HG02840 (cell line): Measurements from ENCODE around the gene SHBG.
"Not testable (repeated sequence)": the region's sequence is repeated elsewhere in the genome, so short reads cannot be mapped to it uniquely, and the experiment has no call there.

Experiments
- ATAC-seq: cut with Tn5 transposase; IDR thresholded peaks from one replicate; pipeline ENCODE4 v1.9.1; 2021; ENCODE audit warnings: mild to moderate bottlenecking, moderate library complexity, moderate number of reproducible peaks; ENCODE audit not compliant: unreplicated experiment, low FRiP score

Gene SHBG

GRCh38 chr17:7629939-7630571 is at the start of gene SHBG:
TSS of gene SHBG (plus strand) at chr17:7630135. CDS start at chr17:7630173, 38 bp downstream.
- no peak for ATAC-seq

- ATAC-seq = no peak
Measured at GRCh38 chr17:7580604-7581575, 49.0 kb upstream of the SHBG start.

- ATAC-seq = no peak
Measured at GRCh38 chr17:7582396-7583252, 47.3 kb upstream of the SHBG start.

GRCh38 chr17:7583253-7584109 is 46.5 kb upstream of the SHBG start, which contains the start of gene MPDU1:
TSS of gene MPDU1 (plus strand) at chr17:7583852. CDS start at chr17:7583863, 11 bp downstream.
- ATAC-seq = peak; percentile 66

GRCh38 chr17:7586673-7587419 is 43.1 kb upstream of the SHBG start:
- no peak for ATAC-seq

- no peak for ATAC-seq
Measured at GRCh38 chr17:7587420-7588151, 42.3 kb upstream of the SHBG start.

GRCh38 chr17:7588553-7589203 is 41.3 kb upstream of the SHBG start:
- ATAC-seq = no peak

- ATAC-seq = no peak
Measured at GRCh38 chr17:7589204-7589868, 40.6 kb upstream of the SHBG start.

- ATAC-seq = no peak
Measured at GRCh38 chr17:7589891-7590691, 39.8 kb upstream of the SHBG start, which contains the start of gene SOX15. TSS of gene SOX15 (minus strand) at chr17:7590094. CDS start at chr17:7589676, 418 bp downstream.

- ATAC-seq = no peak
Measured at GRCh38 chr17:7590743-7591142, 39.2 kb upstream of the SHBG start.

GRCh38 chr17:7591596-7591995 is 38.3 kb upstream of the SHBG start:
- no peak for ATAC-seq

- no peak for ATAC-seq
Measured at GRCh38 chr17:7592422-7593021, 37.4 kb upstream of the SHBG start.

- ATAC-seq = no peak
Measured at GRCh38 chr17:7593296-7593695, 36.6 kb upstream of the SHBG start.

- ATAC-seq = not testable (repeated sequence)
Measured at GRCh38 chr17:7597561-7597960, 32.4 kb upstream of the SHBG start.

- no peak for ATAC-seq
Measured at GRCh38 chr17:7606280-7606679, 23.7 kb upstream of the SHBG start.

GRCh38 chr17:7610641-7611040 is 19.3 kb upstream of the SHBG start:
- ATAC-seq = no peak
